GM23338 (cell line): ENCODE measurements around the gene DOP1B. TPM values are rescaled to one million over a fixed set of nuclear protein-coding genes. Genes with fewer than 3 reads are reported as not detected.
A peak's percentile ranks its signal among the peaks of the same experiment; 100 is the strongest.

Experiments
- ATAC-seq: fragments of 200-7000 bp; cut with Tn5 transposase; 3 replicates; pipeline ENCODE4 v1.9.1; 2020
- DNase-seq: peaks from one replicate; pipeline ENCODE4 v3.0.0-alpha.2; 2015; ENCODE audit warnings: low spot score
- H2AFZ ChIP-seq: fragments of 200-600 bp; sonication (generic); 2 replicates; pipeline ENCODE4 v1.8.0; 2016; ENCODE audit warnings: antibody characterized with exemption, mild to moderate bottlenecking, moderate library complexity
- H3F3A ChIP-seq: fragments of 200-600 bp; sonication (generic); replicated peaks from 2 replicates; pipeline ENCODE4 v1.8.0; 2017; ENCODE audit warnings: antibody characterized with exemption, mixed run types, low read depth
- H3K27ac ChIP-seq: fragments of 200-600 bp; sonication (generic); 2 replicates; pipeline ENCODE4 v1.6.1; 2016; ENCODE audit warnings: low read depth
- H3K27me3 ChIP-seq: fragments of 200-600 bp; sonication (generic); 2 replicates; pipeline ENCODE4 v1.8.0; 2016; ENCODE audit warnings: mild to moderate bottlenecking, mixed run types, moderate library complexity; ENCODE audit not compliant: insufficient read depth
- H3K36me3 ChIP-seq: fragments of 200-600 bp; sonication (generic); 2 replicates; pipeline ENCODE4 v1.8.0; 2016; ENCODE audit warnings: mild to moderate bottlenecking; ENCODE audit not compliant: insufficient read depth
- H3K4me1 ChIP-seq: fragments of 200-600 bp; sonication (generic); 2 replicates; pipeline ENCODE4 v1.8.0; 2016; ENCODE audit warnings: mild to moderate bottlenecking, moderate library complexity; ENCODE audit not compliant: insufficient read depth
- H3K4me2 ChIP-seq: fragments of 200-600 bp; sonication (generic); 2 replicates; pipeline ENCODE4 v1.7.1; 2017; ENCODE audit warnings: mixed run types
- H3K4me3 ChIP-seq: fragments of 200-600 bp; sonication (generic); 2 replicates; pipeline ENCODE4 v1.6.1; 2016; ENCODE audit warnings: mixed run types
- H3K79me2 ChIP-seq: fragments of 200-600 bp; sonication (generic); replicated peaks from 2 replicates; pipeline ENCODE4 v1.8.0; 2017; ENCODE audit warnings: mild to moderate bottlenecking; ENCODE audit not compliant: insufficient read depth
- H3K9me2 ChIP-seq: fragments of 200-600 bp; sonication (generic); 2 replicates; pipeline ENCODE4 v1.8.0; 2017; ENCODE audit not compliant: insufficient read depth
- H4K20me1 ChIP-seq: fragments of 200-600 bp; sonication (generic); replicated peaks from 2 replicates; pipeline ENCODE4 v1.8.0; 2017; ENCODE audit warnings: mild to moderate bottlenecking; ENCODE audit not compliant: insufficient read depth
- H3K27ac Mint-ChIP-seq: 2 replicates; pipeline ENCODE4 v1.8.0; 2020; ENCODE audit warnings: inconsistent platforms, mild to moderate bottlenecking, moderate library complexity, mixed read lengths
- H3K27me3 Mint-ChIP-seq: 3 replicates; pipeline ENCODE4 v1.8.0; 2022; ENCODE audit warnings: low read depth, mild to moderate bottlenecking, moderate library complexity, mixed read lengths, inconsistent platforms; ENCODE audit not compliant: insufficient read depth, poor library complexity
- H3K36me3 Mint-ChIP-seq: 3 replicates; pipeline ENCODE4 v1.8.0; 2021; ENCODE audit warnings: low read depth, mild to moderate bottlenecking, inconsistent platforms, moderate library complexity, mixed read lengths
- H3K4me1 Mint-ChIP-seq: 3 replicates; pipeline ENCODE4 v1.8.0; 2020; ENCODE audit warnings: mild to moderate bottlenecking, inconsistent platforms, mixed read lengths
- H3K4me3 Mint-ChIP-seq: 3 replicates; pipeline ENCODE4 v1.8.0; 2021; ENCODE audit warnings: moderate library complexity, mild to moderate bottlenecking, inconsistent platforms, mixed read lengths
- H3K9me3 Mint-ChIP-seq: 3 replicates; pipeline ENCODE4 v1.8.0; 2020; ENCODE audit warnings: moderate library complexity, mild to moderate bottlenecking, inconsistent platforms, mixed read lengths
- CREB1 ChIP-seq: fragments of 250-450 bp; sonication (Bioruptor Pico); IDR thresholded peaks from 2 replicates; pipeline ENCODE4 v1.5.0; 2020; ENCODE audit warnings: low read depth, mild to moderate bottlenecking, moderate library complexity
- EZH2 ChIP-seq: fragments of 200-600 bp; sonication (generic); IDR thresholded peaks from one replicate; pipeline ENCODE4 v1.8.0; 2017; ENCODE audit warnings: antibody characterized with exemption, mild to moderate bottlenecking, low read depth; ENCODE audit not compliant: unreplicated experiment
- EZH2phosphoT487 ChIP-seq: fragments of 200-600 bp; sonication (generic); IDR thresholded peaks from one replicate; pipeline ENCODE4 v1.8.1; 2018; ENCODE audit warnings: antibody characterized with exemption; ENCODE audit not compliant: unreplicated experiment
- JUNB ChIP-seq: IDR thresholded peaks from one replicate; pipeline ENCODE4 v1.6.1; 2016; ENCODE audit warnings: antibody characterized with exemption; ENCODE audit not compliant: unreplicated experiment
- NANOG ChIP-seq: IDR thresholded peaks from 2 replicates; pipeline ENCODE4 v1.6.1; 2016; ENCODE audit warnings: antibody characterized with exemption, borderline replicate concordance
- ZNF331 ChIP-seq: fragments of 250-450 bp; sonication (Bioruptor Pico); IDR thresholded peaks from 2 replicates; pipeline ENCODE4 v1.5.0; 2020; ENCODE audit warnings: low read depth, mild to moderate bottlenecking, moderate library complexity
- polyA plus RNA-seq: library from polyadenylated mRNA; unstranded; fragments of >200 nt; fragmentation: Nextera tagmentation; extraction: Ambion mirVana; gene quantifications from 2 replicates; pipeline ENCODE4 v1.2.1, GENCODE V29; 2016
- total RNA-seq: library from RNA; depleted of rRNA; stranded (reverse); fragments of >200 nt; shearing (Covaris generic); gene quantifications from 2 replicates; pipeline ENCODE4 v1.2.3, GENCODE V29; 2014
- TF ChIP-seq, protein P1 (sequence below): IDR thresholded peaks from one replicate; pipeline ENCODE4 v1.6.1; 2018; ENCODE audit warnings: antibody characterized with exemption; ENCODE audit not compliant: unreplicated experiment
- TF ChIP-seq, protein P2 (sequence below), 2 experiments: fragments of 200-600 bp in 1 of 2; sonication (generic) in 1 of 2; conservative IDR thresholded peaks; 2 replicates each; pipeline versions ENCODE4 v1.5.1 to v1.6.1; 2016 to 2017; ENCODE audit warnings: antibody characterized with exemption in 2 of 2, low read depth in 2 of 2, mild to moderate bottlenecking in 2 of 2, moderate library complexity in 1 of 2
- TF ChIP-seq, protein P3 (sequence below): IDR thresholded peaks from 2 replicates; pipeline ENCODE4 v1.6.1; 2016; ENCODE audit warnings: antibody characterized with exemption

The DOP1B gene
- total and polyA plus RNA-seq, 2 experiments from 2014 or later: 4.9 to 18.0 TPM

DNA sequence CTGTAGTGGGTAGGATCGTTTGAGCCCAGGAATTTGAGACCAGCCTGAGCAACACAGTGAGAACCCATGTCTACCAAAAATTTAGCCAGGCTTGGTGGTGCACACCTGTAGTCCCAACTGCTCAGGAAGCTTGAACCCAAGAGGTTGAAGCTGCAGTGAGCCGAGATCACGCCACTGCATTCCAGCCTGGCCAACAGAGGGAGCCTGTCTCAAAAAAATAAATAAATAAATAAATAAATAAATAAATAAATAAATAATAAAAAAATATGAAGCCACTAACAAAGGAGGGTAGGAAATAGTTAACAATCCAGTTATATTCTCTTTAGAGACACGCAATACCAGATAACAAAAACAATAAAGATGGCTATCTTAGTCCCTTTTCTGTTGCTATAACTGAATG lies 33.6 kb upstream of the DOP1B start:
- H3K79me2 ChIP-seq: no peaks in the 10 kb centered on the region
- H3K36me3 Mint-ChIP-seq: no peaks in the 10 kb centered on the region; the same call in 2 of the 3 replicates
- DNase-seq: no peak
- no peaks in the 10 kb centered on the region for H4K20me1 ChIP-seq
- no peak overlapping the region for H3K27ac Mint-ChIP-seq
- H3K27me3 ChIP-seq: no peaks in the 10 kb centered on the region
- H3K27me3 Mint-ChIP-seq: peaks cover 12% of the 10 kb centered on the region
- H3K4me1 Mint-ChIP-seq: peaks cover 7% of the 10 kb centered on the region; the same call in 2 of the 3 replicates
- H3K4me1 ChIP-seq: 0 out of 2 replicates have a peak, but pooled peaks cover under 1% of the 10 kb centered on the region
- no peak overlapping the region for H3K4me2 ChIP-seq
- H3K27ac ChIP-seq: no peak overlapping the region
- TF ChIP-seq, protein P1, sequence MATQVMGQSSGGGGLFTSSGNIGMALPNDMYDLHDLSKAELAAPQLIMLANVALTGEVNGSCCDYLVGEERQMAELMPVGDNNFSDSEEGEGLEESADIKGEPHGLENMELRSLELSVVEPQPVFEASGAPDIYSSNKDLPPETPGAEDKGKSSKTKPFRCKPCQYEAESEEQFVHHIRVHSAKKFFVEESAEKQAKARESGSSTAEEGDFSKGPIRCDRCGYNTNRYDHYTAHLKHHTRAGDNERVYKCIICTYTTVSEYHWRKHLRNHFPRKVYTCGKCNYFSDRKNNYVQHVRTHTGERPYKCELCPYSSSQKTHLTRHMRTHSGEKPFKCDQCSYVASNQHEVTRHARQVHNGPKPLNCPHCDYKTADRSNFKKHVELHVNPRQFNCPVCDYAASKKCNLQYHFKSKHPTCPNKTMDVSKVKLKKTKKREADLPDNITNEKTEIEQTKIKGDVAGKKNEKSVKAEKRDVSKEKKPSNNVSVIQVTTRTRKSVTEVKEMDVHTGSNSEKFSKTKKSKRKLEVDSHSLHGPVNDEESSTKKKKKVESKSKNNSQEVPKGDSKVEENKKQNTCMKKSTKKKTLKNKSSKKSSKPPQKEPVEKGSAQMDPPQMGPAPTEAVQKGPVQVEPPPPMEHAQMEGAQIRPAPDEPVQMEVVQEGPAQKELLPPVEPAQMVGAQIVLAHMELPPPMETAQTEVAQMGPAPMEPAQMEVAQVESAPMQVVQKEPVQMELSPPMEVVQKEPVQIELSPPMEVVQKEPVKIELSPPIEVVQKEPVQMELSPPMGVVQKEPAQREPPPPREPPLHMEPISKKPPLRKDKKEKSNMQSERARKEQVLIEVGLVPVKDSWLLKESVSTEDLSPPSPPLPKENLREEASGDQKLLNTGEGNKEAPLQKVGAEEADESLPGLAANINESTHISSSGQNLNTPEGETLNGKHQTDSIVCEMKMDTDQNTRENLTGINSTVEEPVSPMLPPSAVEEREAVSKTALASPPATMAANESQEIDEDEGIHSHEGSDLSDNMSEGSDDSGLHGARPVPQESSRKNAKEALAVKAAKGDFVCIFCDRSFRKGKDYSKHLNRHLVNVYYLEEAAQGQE: no peak
- TF ChIP-seq CREB1 (no peak), ZNF331 (CRISPR knock-in tag) (no peak), EZH2 (no peak)
- TF ChIP-seq, protein P2, sequence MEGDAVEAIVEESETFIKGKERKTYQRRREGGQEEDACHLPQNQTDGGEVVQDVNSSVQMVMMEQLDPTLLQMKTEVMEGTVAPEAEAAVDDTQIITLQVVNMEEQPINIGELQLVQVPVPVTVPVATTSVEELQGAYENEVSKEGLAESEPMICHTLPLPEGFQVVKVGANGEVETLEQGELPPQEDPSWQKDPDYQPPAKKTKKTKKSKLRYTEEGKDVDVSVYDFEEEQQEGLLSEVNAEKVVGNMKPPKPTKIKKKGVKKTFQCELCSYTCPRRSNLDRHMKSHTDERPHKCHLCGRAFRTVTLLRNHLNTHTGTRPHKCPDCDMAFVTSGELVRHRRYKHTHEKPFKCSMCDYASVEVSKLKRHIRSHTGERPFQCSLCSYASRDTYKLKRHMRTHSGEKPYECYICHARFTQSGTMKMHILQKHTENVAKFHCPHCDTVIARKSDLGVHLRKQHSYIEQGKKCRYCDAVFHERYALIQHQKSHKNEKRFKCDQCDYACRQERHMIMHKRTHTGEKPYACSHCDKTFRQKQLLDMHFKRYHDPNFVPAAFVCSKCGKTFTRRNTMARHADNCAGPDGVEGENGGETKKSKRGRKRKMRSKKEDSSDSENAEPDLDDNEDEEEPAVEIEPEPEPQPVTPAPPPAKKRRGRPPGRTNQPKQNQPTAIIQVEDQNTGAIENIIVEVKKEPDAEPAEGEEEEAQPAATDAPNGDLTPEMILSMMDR (conservative IDR thresholded peaks at IDR 0.05; ENCODE audit: low read depth in 2 of 2): peak; percentile 27 to 47; a peak in 3 of 4 replicates
- H3F3A ChIP-seq: no peaks in the 10 kb centered on the region
- H3K36me3 ChIP-seq: no peaks in the 10 kb centered on the region
- H3K4me3 Mint-ChIP-seq: no peak overlapping the region
- no peak overlapping the region for H3K4me3 ChIP-seq
- H3K9me2 ChIP-seq: no peaks in the 10 kb centered on the region
- H3K9me3 Mint-ChIP-seq: no peaks in the 10 kb centered on the region
- ATAC-seq: peak; percentile 29; the same call in 2 of the 3 replicates
- no peak overlapping the region for H2AFZ ChIP-seq

DNA sequence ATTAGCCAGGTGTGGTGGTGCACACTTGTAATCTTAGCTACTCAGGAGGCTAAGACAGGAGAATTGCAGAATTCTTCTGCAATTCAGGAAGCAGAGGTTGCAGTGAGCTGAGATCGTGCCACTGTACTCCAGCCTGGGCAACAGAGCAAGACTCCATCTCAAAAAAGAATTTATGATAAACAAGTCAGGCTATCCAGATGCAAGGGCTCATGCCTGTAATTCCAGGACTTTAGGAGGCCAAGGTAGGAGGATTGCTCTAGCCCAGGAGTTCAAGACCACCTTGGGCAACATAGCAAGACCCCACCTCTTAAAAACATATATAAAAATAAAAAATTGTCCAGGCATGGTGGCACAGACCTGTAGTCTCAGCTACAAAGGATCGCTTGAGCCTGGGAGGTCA lies 32.2 kb upstream of the DOP1B start:
- no peak for TF ChIP-seq JUNB
- TF ChIP-seq NANOG: no peak
- TF ChIP-seq, protein P1: no peak
- TF ChIP-seq ZNF331 (CRISPR knock-in tag): no peak
- TF ChIP-seq CREB1: no peak
- TF ChIP-seq, protein P3, sequence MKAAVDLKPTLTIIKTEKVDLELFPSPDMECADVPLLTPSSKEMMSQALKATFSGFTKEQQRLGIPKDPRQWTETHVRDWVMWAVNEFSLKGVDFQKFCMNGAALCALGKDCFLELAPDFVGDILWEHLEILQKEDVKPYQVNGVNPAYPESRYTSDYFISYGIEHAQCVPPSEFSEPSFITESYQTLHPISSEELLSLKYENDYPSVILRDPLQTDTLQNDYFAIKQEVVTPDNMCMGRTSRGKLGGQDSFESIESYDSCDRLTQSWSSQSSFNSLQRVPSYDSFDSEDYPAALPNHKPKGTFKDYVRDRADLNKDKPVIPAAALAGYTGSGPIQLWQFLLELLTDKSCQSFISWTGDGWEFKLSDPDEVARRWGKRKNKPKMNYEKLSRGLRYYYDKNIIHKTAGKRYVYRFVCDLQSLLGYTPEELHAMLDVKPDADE: no peak
- TF ChIP-seq EZH2phosphoT487: no peak
- H3K27ac ChIP-seq: no peak overlapping the region
- H3K36me3 Mint-ChIP-seq: no peaks in the 10 kb centered on the region
- H3K27me3 Mint-ChIP-seq: peaks cover 10% of the 10 kb centered on the region
- no peaks in the 10 kb centered on the region for H3K9me2 ChIP-seq
- H3K27ac Mint-ChIP-seq: no peak overlapping the region
- H3K27me3 ChIP-seq: no peaks in the 10 kb centered on the region
- no peaks in the 10 kb centered on the region for H3K36me3 ChIP-seq
- no peak overlapping the region for H3K4me2 ChIP-seq
- H3K4me1 ChIP-seq: peaks cover 10% of the 10 kb centered on the region
- no peak for ATAC-seq
- H3K9me3 Mint-ChIP-seq: no peaks in the 10 kb centered on the region
- peaks cover 4% of the 10 kb centered on the region; the same call in 1 of the 2 replicates for H3F3A ChIP-seq
- no peak for DNase-seq
- no peak overlapping the region for H3K4me3 ChIP-seq
- no peaks in the 10 kb centered on the region for H3K79me2 ChIP-seq
- no peak overlapping the region for H2AFZ ChIP-seq
- H4K20me1 ChIP-seq: no peaks in the 10 kb centered on the region
- H3K4me1 Mint-ChIP-seq: peaks cover 17% of the 10 kb centered on the region
- H3K4me3 Mint-ChIP-seq: no peak overlapping the region
